ENCODE measurements around the gene TTBK1.
"Not testable (repeated sequence)": the region's sequence is repeated elsewhere in the genome, so short reads cannot be mapped to it uniquely, and the experiment has no call there.

TTBK1 gene

GRCh38 chr6:43290339-43290904 lies 47.1 kb downstream of the TTBK1 start:
- DNase-seq: no peak

GRCh38 chr6:43290905-43291355 lies 47.6 kb downstream of the TTBK1 start:
- no peak for DNase-seq

GRCh38 chr6:43291708-43292107 lies 48.4 kb downstream of the TTBK1 start:
- no peak for DNase-seq

GRCh38 chr6:43292341-43292740 lies 49.1 kb downstream of the TTBK1 start:
- DNase-seq: no peak

- DNase-seq: no peak
Measured at GRCh38 chr6:43292763-43293318, 49.6 kb downstream of the TTBK1 start.

- DNase-seq: no peak
Measured at GRCh38 chr6:43293698-43294097, 50.4 kb downstream of the TTBK1 start.

GRCh38 chr6:43294536-43294935 lies 51.3 kb downstream of the TTBK1 start:
- DNase-seq: no peak

GRCh38 chr6:43295456-43295855 lies 52.2 kb downstream of the TTBK1 start:
- DNase-seq: no peak

GRCh38 chr6:43296780-43297497 lies 53.7 kb downstream of the TTBK1 start:
- DNase-seq: no peak

GRCh38 chr6:43297644-43298564 lies 54.6 kb downstream of the TTBK1 start, which contains the start of gene SLC22A7:
TSS of gene SLC22A7 (plus strand) at chr6:43298260. CDS start at chr6:43298359, 99 bp downstream.
- no peak for DNase-seq

GRCh38 chr6:43298565-43299337 lies 55.5 kb downstream of the TTBK1 start:
- DNase-seq: no peak

- no peak for DNase-seq
Measured at GRCh38 chr6:43299338-43300293, 56.3 kb downstream of the TTBK1 start.

- no peak for DNase-seq
Measured at GRCh38 chr6:43301081-43301870, 58.0 kb downstream of the TTBK1 start.

GRCh38 chr6:43302126-43302525 lies 58.8 kb downstream of the TTBK1 start:
- DNase-seq: no peak

GRCh38 chr6:43303006-43303405 lies 59.7 kb downstream of the TTBK1 start:
- DNase-seq: not testable (repeated sequence)

GRCh38 chr6:43303751-43304331 lies 60.6 kb downstream of the TTBK1 start:
- no peak for DNase-seq

GRCh38 chr6:43304361-43304760 lies 61.1 kb downstream of the TTBK1 start:
- DNase-seq: no peak

- no peak for DNase-seq
Measured at GRCh38 chr6:43304882-43305281, 61.6 kb downstream of the TTBK1 start.

- DNase-seq: no peak
Measured at GRCh38 chr6:43306086-43306485, 62.8 kb downstream of the TTBK1 start.
